Chondrocyte (in vitro differentiated cells): ENCODE measurements around the gene RXFP3. TPM values are rescaled to one million over a fixed set of nuclear protein-coding genes. Genes with fewer than 3 reads are reported as not detected.

ENCODE experiments used
- DNase-seq: peaks from one replicate; pipeline ENCODE4 v3.0.0; 2021; ENCODE audit warnings: mixed read lengths, low spot score
- H3K27ac Mint-ChIP-seq: one replicate; pipeline ENCODE4 v1.8.0; 2021; ENCODE audit warnings: mild to moderate bottlenecking, moderate library complexity, mixed read lengths; ENCODE audit not compliant: unreplicated experiment
- H3K27me3 Mint-ChIP-seq: 2 replicates; pipeline ENCODE4 v1.8.0; 2021; ENCODE audit warnings: low read depth, mixed read lengths
- H3K36me3 Mint-ChIP-seq: 2 replicates; pipeline ENCODE4 v1.8.0; 2021; ENCODE audit warnings: low read depth, mixed read lengths
- H3K4me1 Mint-ChIP-seq: 2 replicates; pipeline ENCODE4 v1.8.0; 2021; ENCODE audit warnings: low read depth, mild to moderate bottlenecking, mixed read lengths
- H3K4me3 Mint-ChIP-seq: one replicate; pipeline ENCODE4 v1.8.0; 2021; ENCODE audit warnings: mild to moderate bottlenecking, moderate library complexity, mixed read lengths; ENCODE audit not compliant: unreplicated experiment
- H3K9me3 Mint-ChIP-seq: 2 replicates; pipeline ENCODE4 v1.8.0; 2021; ENCODE audit warnings: low read depth, mixed read lengths
- CTCF ChIP-seq: fragments of 200-600 bp; sonication (generic); IDR thresholded peaks from 2 replicates; pipeline ENCODE4 v1.5.0; 2021; ENCODE audit warnings: antibody characterized with exemption, mild to moderate bottlenecking, moderate library complexity
- total RNA-seq: library from RNA; stranded (reverse); gene quantifications from 3 replicates; pipeline ENCODE4 v1.2.1, GENCODE V29; 2021

RXFP3 gene
- total RNA-seq, 1 donor from 2014 or later = not detected

- H3K27me3 Mint-ChIP-seq = no peaks in the 10 kb centered on the region
- no peak overlapping the region for H3K4me3 Mint-ChIP-seq
- TF ChIP-seq CTCF = no peak
- no peaks in the 10 kb centered on the region for H3K4me1 Mint-ChIP-seq
- no peak for DNase-seq
- no peaks in the 10 kb centered on the region for H3K36me3 Mint-ChIP-seq
- no peak overlapping the region for H3K27ac Mint-ChIP-seq
- H3K9me3 Mint-ChIP-seq = no peaks in the 10 kb centered on the region
These were observed 7.9 kb upstream of the RXFP3 start for GRCh38 chr5:33928283-33928682.

GRCh38 chr5:33929925-33930690 lies 6.1 kb upstream of the RXFP3 start:
- no peaks in the 10 kb centered on the region for H3K27me3 Mint-ChIP-seq
- H3K27ac Mint-ChIP-seq = no peak overlapping the region
- no peak for TF ChIP-seq CTCF
- no peaks in the 10 kb centered on the region for H3K4me1 Mint-ChIP-seq
- no peaks in the 10 kb centered on the region for H3K9me3 Mint-ChIP-seq
- H3K4me3 Mint-ChIP-seq = no peak overlapping the region
- H3K36me3 Mint-ChIP-seq = no peaks in the 10 kb centered on the region
- DNase-seq = no peak

- H3K27ac Mint-ChIP-seq = no peak overlapping the region
- no peak for DNase-seq
- no peaks in the 10 kb centered on the region for H3K27me3 Mint-ChIP-seq
- H3K9me3 Mint-ChIP-seq = no peaks in the 10 kb centered on the region
- TF ChIP-seq CTCF = no peak
- H3K4me3 Mint-ChIP-seq = no peak overlapping the region
- no peaks in the 10 kb centered on the region for H3K36me3 Mint-ChIP-seq
- peaks cover 5% of the 10 kb centered on the region for H3K4me1 Mint-ChIP-seq
These were observed 5.0 kb upstream of the RXFP3 start for GRCh38 chr5:33931136-33931535.

GRCh38 chr5:33933723-33934169 lies 2.4 kb upstream of the RXFP3 start:
- Mint-ChIP-seq H3K9me3 (no peaks in the 10 kb centered on the region), H3K4me1 (peaks cover 5% of the 10 kb centered on the region), H3K27ac (no peak overlapping the region), H3K27me3 (peaks cover 8% of the 10 kb centered on the region), H3K36me3 (no peaks in the 10 kb centered on the region), H3K4me3 (no peak overlapping the region)
- TF ChIP-seq CTCF = no peak
- DNase-seq = no peak

GRCh38 chr5:33934176-33934575 lies 2.0 kb upstream of the RXFP3 start:
- no peaks in the 10 kb centered on the region for H3K9me3 Mint-ChIP-seq
- H3K27me3 Mint-ChIP-seq = peaks cover 8% of the 10 kb centered on the region
- no peaks in the 10 kb centered on the region for H3K36me3 Mint-ChIP-seq
- H3K4me3 Mint-ChIP-seq = no peak overlapping the region
- H3K4me1 Mint-ChIP-seq = peaks cover 5% of the 10 kb centered on the region
- TF ChIP-seq CTCF = no peak
- no peak overlapping the region for H3K27ac Mint-ChIP-seq
- no peak for DNase-seq
